NCI-H2107 treated with DMSO at 0.1 percent for 48 hours (cell line): ENCODE results near the gene KCNJ6.
A peak's percentile ranks its signal among the peaks of the same experiment; 100 is the strongest.
"Not testable (repeated sequence)": the region's sequence is repeated elsewhere in the genome, so short reads cannot be mapped to it uniquely, and the experiment has no call there.

Experiments used
- DNase-seq: peaks from one replicate; lab custom pipeline; 2025; ENCODE audit not compliant: unreplicated experiment; lab: John Stamatoyannopoulos, UW

KCNJ6 gene

GRCh38 chr21:37742532-37742931 lies 173.7 kb downstream of the KCNJ6 start:
- no peak for DNase-seq

GRCh38 chr21:37742115-37742514 lies 174.1 kb downstream of the KCNJ6 start:
- DNase-seq = no peak

GRCh38 chr21:37737996-37738395 lies 178.3 kb downstream of the KCNJ6 start:
- no peak for DNase-seq

GRCh38 chr21:37737507-37737906 lies 178.8 kb downstream of the KCNJ6 start:
- DNase-seq = no peak

GRCh38 chr21:37734846-37735245 lies 181.4 kb downstream of the KCNJ6 start:
- no peak for DNase-seq

GRCh38 chr21:37732927-37733326 lies 183.3 kb downstream of the KCNJ6 start:
- DNase-seq = no peak

GRCh38 chr21:37724201-37724600 lies 192.1 kb downstream of the KCNJ6 start:
- DNase-seq = no peak

- DNase-seq = no peak
Measured at GRCh38 chr21:37717534-37717933, 198.7 kb downstream of the KCNJ6 start.

- not testable (repeated sequence) for DNase-seq
Measured at GRCh38 chr21:37712569-37712934, 203.7 kb downstream of the KCNJ6 start.

GRCh38 chr21:37711836-37712568 lies 204.3 kb downstream of the KCNJ6 start:
- peak; percentile 62 for DNase-seq

- peak; percentile 59 for DNase-seq
Measured at GRCh38 chr21:37711286-37711829, 204.9 kb downstream of the KCNJ6 start.

GRCh38 chr21:37710546-37711285 lies 205.5 kb downstream of the KCNJ6 start:
- DNase-seq = no peak

GRCh38 chr21:37704751-37705150 lies 211.5 kb downstream of the KCNJ6 start:
- DNase-seq = peak; percentile 44

- DNase-seq = no peak
Measured at GRCh38 chr21:37702241-37702640, 214.0 kb downstream of the KCNJ6 start.

GRCh38 chr21:37700641-37701202 lies 215.5 kb downstream of the KCNJ6 start:
- peak; percentile 89 for DNase-seq

GRCh38 chr21:37699024-37699775 lies 217.1 kb downstream of the KCNJ6 start:
- no peak for DNase-seq

- no peak for DNase-seq
Measured at GRCh38 chr21:37696936-37697335, 219.3 kb downstream of the KCNJ6 start.

GRCh38 chr21:37695111-37695510 lies 221.1 kb downstream of the KCNJ6 start:
- no peak for DNase-seq

GRCh38 chr21:37688952-37689659 lies 227.2 kb downstream of the KCNJ6 start:
- DNase-seq = no peak

GRCh38 chr21:37686991-37687810 lies 229.1 kb downstream of the KCNJ6 start:
- DNase-seq = no peak
